Measurements from ENCODE around the gene ZRANB3.

- TF ChIP-seq, protein P1, sequence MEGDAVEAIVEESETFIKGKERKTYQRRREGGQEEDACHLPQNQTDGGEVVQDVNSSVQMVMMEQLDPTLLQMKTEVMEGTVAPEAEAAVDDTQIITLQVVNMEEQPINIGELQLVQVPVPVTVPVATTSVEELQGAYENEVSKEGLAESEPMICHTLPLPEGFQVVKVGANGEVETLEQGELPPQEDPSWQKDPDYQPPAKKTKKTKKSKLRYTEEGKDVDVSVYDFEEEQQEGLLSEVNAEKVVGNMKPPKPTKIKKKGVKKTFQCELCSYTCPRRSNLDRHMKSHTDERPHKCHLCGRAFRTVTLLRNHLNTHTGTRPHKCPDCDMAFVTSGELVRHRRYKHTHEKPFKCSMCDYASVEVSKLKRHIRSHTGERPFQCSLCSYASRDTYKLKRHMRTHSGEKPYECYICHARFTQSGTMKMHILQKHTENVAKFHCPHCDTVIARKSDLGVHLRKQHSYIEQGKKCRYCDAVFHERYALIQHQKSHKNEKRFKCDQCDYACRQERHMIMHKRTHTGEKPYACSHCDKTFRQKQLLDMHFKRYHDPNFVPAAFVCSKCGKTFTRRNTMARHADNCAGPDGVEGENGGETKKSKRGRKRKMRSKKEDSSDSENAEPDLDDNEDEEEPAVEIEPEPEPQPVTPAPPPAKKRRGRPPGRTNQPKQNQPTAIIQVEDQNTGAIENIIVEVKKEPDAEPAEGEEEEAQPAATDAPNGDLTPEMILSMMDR (IDR thresholded peaks at IDR 0.05; ENCODE audit: low read depth, low read length, missing input control) = no peak
- TF ChIP-seq ZBTB33 (IDR thresholded peaks at IDR 0.05) (no peak), TAF1 (conservative IDR thresholded peaks at IDR 0.05) (no peak), NR2F2 (IDR thresholded peaks at IDR 0.05) (no peak), RAD21 (IDR thresholded peaks at IDR 0.05) (no peak), JUND (IDR thresholded peaks at IDR 0.05) (no peak)
- TF ChIP-seq, protein P2, sequence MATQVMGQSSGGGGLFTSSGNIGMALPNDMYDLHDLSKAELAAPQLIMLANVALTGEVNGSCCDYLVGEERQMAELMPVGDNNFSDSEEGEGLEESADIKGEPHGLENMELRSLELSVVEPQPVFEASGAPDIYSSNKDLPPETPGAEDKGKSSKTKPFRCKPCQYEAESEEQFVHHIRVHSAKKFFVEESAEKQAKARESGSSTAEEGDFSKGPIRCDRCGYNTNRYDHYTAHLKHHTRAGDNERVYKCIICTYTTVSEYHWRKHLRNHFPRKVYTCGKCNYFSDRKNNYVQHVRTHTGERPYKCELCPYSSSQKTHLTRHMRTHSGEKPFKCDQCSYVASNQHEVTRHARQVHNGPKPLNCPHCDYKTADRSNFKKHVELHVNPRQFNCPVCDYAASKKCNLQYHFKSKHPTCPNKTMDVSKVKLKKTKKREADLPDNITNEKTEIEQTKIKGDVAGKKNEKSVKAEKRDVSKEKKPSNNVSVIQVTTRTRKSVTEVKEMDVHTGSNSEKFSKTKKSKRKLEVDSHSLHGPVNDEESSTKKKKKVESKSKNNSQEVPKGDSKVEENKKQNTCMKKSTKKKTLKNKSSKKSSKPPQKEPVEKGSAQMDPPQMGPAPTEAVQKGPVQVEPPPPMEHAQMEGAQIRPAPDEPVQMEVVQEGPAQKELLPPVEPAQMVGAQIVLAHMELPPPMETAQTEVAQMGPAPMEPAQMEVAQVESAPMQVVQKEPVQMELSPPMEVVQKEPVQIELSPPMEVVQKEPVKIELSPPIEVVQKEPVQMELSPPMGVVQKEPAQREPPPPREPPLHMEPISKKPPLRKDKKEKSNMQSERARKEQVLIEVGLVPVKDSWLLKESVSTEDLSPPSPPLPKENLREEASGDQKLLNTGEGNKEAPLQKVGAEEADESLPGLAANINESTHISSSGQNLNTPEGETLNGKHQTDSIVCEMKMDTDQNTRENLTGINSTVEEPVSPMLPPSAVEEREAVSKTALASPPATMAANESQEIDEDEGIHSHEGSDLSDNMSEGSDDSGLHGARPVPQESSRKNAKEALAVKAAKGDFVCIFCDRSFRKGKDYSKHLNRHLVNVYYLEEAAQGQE (IDR thresholded peaks at IDR 0.05) = no peak
Observed at GRCh38 chr2:135279209-135279608, 251.8 kb downstream of the ZRANB3 start.

Data from liver (tissue), 3 donors.